Esophagus squamous epithelium (tissue), 4 donors: Measurements from ENCODE around the gene RSPH1.

ENCODE experiments used
- POLR2A ChIP-seq, 4 donors: fragments of 450-650 bp; IDR thresholded peaks; one replicate each; pipeline ENCODE4 v1.6.1; 2017; ENCODE audit warnings: antibody characterized with exemption in 4 of 4, mild to moderate bottlenecking in 4 of 4, moderate library complexity in 3 of 4
- TF ChIP-seq, protein P1 (sequence below), 6 experiments: fragments of 450-650 bp in 4 of 6; fragments of 200-600 bp in 2 of 6; sonication (generic) in 2 of 6; IDR thresholded peaks; one replicate each; pipeline ENCODE4 v1.5.1; 2016 to 2019; ENCODE audit warnings: antibody characterized with exemption in 6 of 6, mild to moderate bottlenecking in 4 of 6, moderate library complexity in 4 of 6

DNA sequence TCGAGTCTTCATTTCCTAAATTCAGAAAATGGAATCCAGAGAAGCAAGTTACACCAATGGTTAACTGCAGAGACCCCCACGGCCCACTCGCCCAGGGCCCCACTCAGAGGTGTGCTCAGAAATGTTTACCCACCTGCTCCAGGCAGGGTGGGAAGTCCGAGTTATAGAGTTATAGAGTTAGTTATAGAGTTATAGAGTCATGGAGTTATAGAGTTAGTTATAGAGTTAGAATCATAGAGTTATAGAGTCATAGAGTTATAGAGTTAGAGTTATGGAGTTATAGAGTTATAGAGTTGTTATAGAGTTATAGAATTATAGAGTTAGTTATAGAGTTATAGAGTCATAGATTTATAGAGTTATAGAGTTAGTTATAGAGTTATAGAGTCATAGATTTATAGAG lies 60.6 kb downstream of the RSPH1 start:
- TF ChIP-seq, protein P1, sequence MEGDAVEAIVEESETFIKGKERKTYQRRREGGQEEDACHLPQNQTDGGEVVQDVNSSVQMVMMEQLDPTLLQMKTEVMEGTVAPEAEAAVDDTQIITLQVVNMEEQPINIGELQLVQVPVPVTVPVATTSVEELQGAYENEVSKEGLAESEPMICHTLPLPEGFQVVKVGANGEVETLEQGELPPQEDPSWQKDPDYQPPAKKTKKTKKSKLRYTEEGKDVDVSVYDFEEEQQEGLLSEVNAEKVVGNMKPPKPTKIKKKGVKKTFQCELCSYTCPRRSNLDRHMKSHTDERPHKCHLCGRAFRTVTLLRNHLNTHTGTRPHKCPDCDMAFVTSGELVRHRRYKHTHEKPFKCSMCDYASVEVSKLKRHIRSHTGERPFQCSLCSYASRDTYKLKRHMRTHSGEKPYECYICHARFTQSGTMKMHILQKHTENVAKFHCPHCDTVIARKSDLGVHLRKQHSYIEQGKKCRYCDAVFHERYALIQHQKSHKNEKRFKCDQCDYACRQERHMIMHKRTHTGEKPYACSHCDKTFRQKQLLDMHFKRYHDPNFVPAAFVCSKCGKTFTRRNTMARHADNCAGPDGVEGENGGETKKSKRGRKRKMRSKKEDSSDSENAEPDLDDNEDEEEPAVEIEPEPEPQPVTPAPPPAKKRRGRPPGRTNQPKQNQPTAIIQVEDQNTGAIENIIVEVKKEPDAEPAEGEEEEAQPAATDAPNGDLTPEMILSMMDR (IDR thresholded peaks at IDR 0.05) = no peak
- no peak for TF ChIP-seq POLR2A (IDR thresholded peaks at IDR 0.05)
